ENCODE data around the gene CTNND2. TPM values are rescaled to one million over a fixed set of nuclear protein-coding genes. Genes with fewer than 3 reads are reported as not detected.

The CTNND2 gene
- total RNA-seq, 4 donors from 2014 or later = 0.22 to 2.8 (median 0.39) TPM

- no peak overlapping the region for H3K4me3 ChIP-seq (replicated peaks in 1 of 3)
- TF ChIP-seq POLR2A (IDR thresholded peaks at IDR 0.05) = no peak
- TF ChIP-seq, protein P1, sequence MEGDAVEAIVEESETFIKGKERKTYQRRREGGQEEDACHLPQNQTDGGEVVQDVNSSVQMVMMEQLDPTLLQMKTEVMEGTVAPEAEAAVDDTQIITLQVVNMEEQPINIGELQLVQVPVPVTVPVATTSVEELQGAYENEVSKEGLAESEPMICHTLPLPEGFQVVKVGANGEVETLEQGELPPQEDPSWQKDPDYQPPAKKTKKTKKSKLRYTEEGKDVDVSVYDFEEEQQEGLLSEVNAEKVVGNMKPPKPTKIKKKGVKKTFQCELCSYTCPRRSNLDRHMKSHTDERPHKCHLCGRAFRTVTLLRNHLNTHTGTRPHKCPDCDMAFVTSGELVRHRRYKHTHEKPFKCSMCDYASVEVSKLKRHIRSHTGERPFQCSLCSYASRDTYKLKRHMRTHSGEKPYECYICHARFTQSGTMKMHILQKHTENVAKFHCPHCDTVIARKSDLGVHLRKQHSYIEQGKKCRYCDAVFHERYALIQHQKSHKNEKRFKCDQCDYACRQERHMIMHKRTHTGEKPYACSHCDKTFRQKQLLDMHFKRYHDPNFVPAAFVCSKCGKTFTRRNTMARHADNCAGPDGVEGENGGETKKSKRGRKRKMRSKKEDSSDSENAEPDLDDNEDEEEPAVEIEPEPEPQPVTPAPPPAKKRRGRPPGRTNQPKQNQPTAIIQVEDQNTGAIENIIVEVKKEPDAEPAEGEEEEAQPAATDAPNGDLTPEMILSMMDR (IDR thresholded peaks at IDR 0.05) = no peak
- DNase-seq = no peak
- intact Hi-C loops (cut with DNase I) = no loop called here
- WGBS, 2 donors = 80 to 82% methylated on average over 4 of the region's 4 CpGs
- H3K9me3 ChIP-seq = no peaks in the 10 kb centered on the region
- H3K27me3 ChIP-seq = no peaks in the 10 kb centered on the region
- no peaks in the 10 kb centered on the region for H3K36me3 ChIP-seq
- H3K4me1 ChIP-seq = no peaks in the 10 kb centered on the region
- no peak overlapping the region for H3K27ac ChIP-seq
These were observed 247.3 kb downstream of the CTNND2 start for GRCh38 chr5:11656916-11657315.

GRCh38 chr5:11655681-11656080, 248.6 kb downstream of the CTNND2 start:
- no peak overlapping the region for H3K27ac ChIP-seq
- TF ChIP-seq, protein P1 (IDR thresholded peaks at IDR 0.05) = no peak
- TF ChIP-seq POLR2A (IDR thresholded peaks at IDR 0.05) = no peak
- WGBS, 2 donors = 94 to 95% methylated on average over 4 of the region's 4 CpGs
- intact Hi-C loops (cut with DNase I) = no loop called here
- no peak overlapping the region for H3K4me3 ChIP-seq (replicated peaks in 1 of 3)
- no peaks in the 10 kb centered on the region for H3K9me3 ChIP-seq
- no peak for DNase-seq
- no peaks in the 10 kb centered on the region for H3K27me3 ChIP-seq
- H3K36me3 ChIP-seq = no peaks in the 10 kb centered on the region
- H3K4me1 ChIP-seq = no peaks in the 10 kb centered on the region

- H3K27me3 ChIP-seq = no peaks in the 10 kb centered on the region
- H3K36me3 ChIP-seq = no peaks in the 10 kb centered on the region
- TF ChIP-seq, protein P1 (IDR thresholded peaks at IDR 0.05) = no peak
- TF ChIP-seq POLR2A (IDR thresholded peaks at IDR 0.05) = no peak
- no peak overlapping the region for H3K27ac ChIP-seq
- intact Hi-C loops (cut with DNase I) = no loop called here
- 80 to 93% methylated on average over 1 of the region's 1 CpG for WGBS, 2 donors
- DNase-seq = no peak
- no peak overlapping the region for H3K4me3 ChIP-seq (replicated peaks in 1 of 3)
- H3K9me3 ChIP-seq = no peaks in the 10 kb centered on the region
- H3K4me1 ChIP-seq = no peaks in the 10 kb centered on the region
These were observed 253.3 kb downstream of the CTNND2 start for GRCh38 chr5:11650936-11651335.

- Histone ChIP-seq H3K27me3 (no peaks in the 10 kb centered on the region), H3K9me3 (no peaks in the 10 kb centered on the region), H3K27ac (no peak overlapping the region), H3K36me3 (no peaks in the 10 kb centered on the region), H3K4me1 (no peaks in the 10 kb centered on the region), H3K4me3 (replicated peaks in 1 of 3) (no peak overlapping the region)
- no peak for TF ChIP-seq POLR2A (IDR thresholded peaks at IDR 0.05)
- TF ChIP-seq, protein P1 (IDR thresholded peaks at IDR 0.05) = no peak
- intact Hi-C loops (cut with DNase I) = no loop called here
- WGBS, 2 donors = 60 to 62% methylated on average over 3 of the region's 3 CpGs
- no peak for DNase-seq
These were observed 258.1 kb downstream of the CTNND2 start for GRCh38 chr5:11646141-11646540.

DNA sequence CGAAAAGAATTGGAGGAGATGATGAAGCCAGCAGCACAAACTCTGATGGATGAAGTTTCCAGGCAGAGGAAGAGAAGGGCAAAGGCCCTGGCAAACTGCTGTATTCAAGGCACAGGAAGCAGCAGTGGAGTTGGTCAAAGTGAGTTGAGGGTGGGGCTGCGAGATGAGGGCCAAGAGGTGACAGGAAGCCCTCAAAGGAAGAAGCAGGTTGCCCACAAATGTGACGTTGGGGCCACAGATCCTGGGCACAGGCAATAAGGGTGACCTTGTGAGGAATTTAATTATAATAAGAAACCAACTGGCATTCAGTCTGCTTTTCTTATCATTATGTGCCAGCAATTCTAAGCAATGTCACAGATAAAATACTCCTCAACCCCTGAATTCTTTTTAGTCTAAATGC, 261.8 kb downstream of the CTNND2 start:
- no peaks in the 10 kb centered on the region for H3K27me3 ChIP-seq
- intact Hi-C loops (cut with DNase I) = no loop called here
- WGBS, 2 donors = 65 to 67% methylated on average over 3 of the region's 3 CpGs
- H3K36me3 ChIP-seq = no peaks in the 10 kb centered on the region
- DNase-seq = no peak
- H3K9me3 ChIP-seq = no peaks in the 10 kb centered on the region
- H3K4me1 ChIP-seq = no peaks in the 10 kb centered on the region
- TF ChIP-seq, protein P1 (IDR thresholded peaks at IDR 0.05) = no peak
- TF ChIP-seq POLR2A (IDR thresholded peaks at IDR 0.05) = no peak
- H3K27ac ChIP-seq = no peak overlapping the region
- no peak overlapping the region for H3K4me3 ChIP-seq (replicated peaks in 1 of 3)

All from thyroid gland (tissue), 4 donors.